Hepatocyte (in vitro differentiated cells): ENCODE data around the gene GRB10.

ENCODE experiments used
- CTCF ChIP-seq: fragments of 200-600 bp; sonication (generic); IDR thresholded peaks from 2 replicates; pipeline ENCODE4 v1.5.1; 2016; ENCODE audit warnings: antibody characterized with exemption, mild to moderate bottlenecking; ENCODE audit not compliant: poor library complexity
- EZH2 ChIP-seq: fragments of 200-600 bp; sonication (generic); IDR thresholded peaks from 2 replicates; pipeline ENCODE4 v1.6.1; 2016; ENCODE audit warnings: antibody characterized with exemption, mild to moderate bottlenecking, borderline replicate concordance
- EZH2phosphoT487 ChIP-seq: fragments of 200-600 bp; sonication (generic); IDR thresholded peaks from one replicate; pipeline ENCODE4 v1.6.1; 2018; ENCODE audit warnings: antibody characterized with exemption, mild to moderate bottlenecking, low read depth, moderate library complexity; ENCODE audit not compliant: unreplicated experiment, severe bottlenecking

- TF ChIP-seq CTCF (no peak), EZH2 (no peak), EZH2phosphoT487 (no peak)
Measured at GRCh38 chr7:50657341-50657873, 125.3 kb downstream of the GRB10 start.
